Adrenal gland (tissue), 12 donors: ENCODE data around the gene GRHL3. TPM values are rescaled to one million over a fixed set of nuclear protein-coding genes. Genes with fewer than 3 reads are reported as not detected.

ENCODE experiments used
- DNase-seq, 7 donors: peaks; one replicate each; pipeline ENCODE4 v3.0.0-alpha.2; 2019 to 2020
- H3K27ac ChIP-seq, 5 donors: fragments of 200-600 bp; sonication (generic) in 4 of 5; 1 replicate in 3 of 5; 2 replicates in 2 of 5; pipeline versions ENCODE4 v1.5.1 to v1.8.0; 2016 to 2020; ENCODE audit warnings: mild to moderate bottlenecking in 1 of 5
- H3K27me3 ChIP-seq: fragments of 200-600 bp; 2 replicates; pipeline ENCODE4 v1.8.0; 2021
- H3K36me3 ChIP-seq, 2 donors: fragments of 200-600 bp; replicated peaks in 1 of 2; 1 replicate in 1 of 2; 2 replicates in 1 of 2; pipeline versions ENCODE4 v1.5.1 to v1.8.0; 2018 to 2022
- H3K4me1 ChIP-seq, 2 donors: fragments of 200-600 bp; replicated peaks in 1 of 2; 1 replicate in 1 of 2; 2 replicates in 1 of 2; pipeline versions ENCODE4 v1.5.1 to v1.8.0; 2018 to 2021
- H3K4me3 ChIP-seq, 4 donors: fragments of 200-600 bp; sonication (generic) in 3 of 4; one replicate each; pipeline ENCODE4 v1.5.1; 2016 to 2018
- H3K9me3 ChIP-seq, 3 donors: fragments of 200-600 bp; sonication (generic) in 1 of 3; replicated peaks in 1 of 3; 1 replicate in 2 of 3; 2 replicates in 1 of 3; pipeline versions ENCODE4 v1.5.1 to v1.8.0; 2016 to 2021
- POLR2A ChIP-seq, 2 donors: fragments of 450-650 bp; IDR thresholded peaks; one replicate each; pipeline ENCODE4 v1.6.1; 2017; ENCODE audit warnings: antibody characterized with exemption in 2 of 2, mild to moderate bottlenecking in 2 of 2, moderate library complexity in 1 of 2
- WGBS, 4 donors: extraction: QIAGEN DNeasy Blood & Tissue Kit in 2 of 4; methylation state at CpG; one replicate each; pipeline versions ENCODE4 v1.1.5 to v1.1.7; 2013 to 2017; 5-methylcytosine and 5-hydroxymethylcytosine counted together
- intact Hi-C, 2 donors: fragments of 100-400 bp; cut with DNase I; formaldehyde crosslinking; loops; one replicate each; pipeline versions ENCODE4 v1.14.1 to v1.15.0; 2022 to 2023
- polyA plus RNA-seq, 3 donors: library from polyadenylated mRNA; stranded (reverse); fragments of 200-250 nt in 2 of 3; fragments of 350-450 nt in 1 of 3; fragmentation: Illumina TruSeq in 1 of 3; extraction: RNeasy Lipid Tissue Mini Kit (QIAGEN cat#74804) in 1 of 3; gene quantifications; one replicate each; pipeline ENCODE4 v1.2.3, GENCODE V29; 2013 to 2014
- total RNA-seq, 9 donors: library from RNA; depleted of rRNA in 4 of 9; stranded (reverse); fragments of >200 nt in 4 of 9; fragments of 120-200 nt in 1 of 9; fragmentation: NEBNext Ultra II Directional in 1 of 9; extraction: Animal tissue kit (Norgen Biotek cat#: 25700) in 1 of 9; gene quantifications; one replicate each; pipeline versions ENCODE4 v1.1.0 to v1.2.4, GENCODE V29; 2013 to 2023
- TF ChIP-seq, protein P1 (sequence below), 6 experiments: fragments of 450-650 bp in 4 of 6; fragments of 200-600 bp in 2 of 6; sonication (generic) in 1 of 6; IDR thresholded peaks; 1 replicate in 5 of 6; 2 replicates in 1 of 6; pipeline versions ENCODE4 v1.5.1 to v1.8.0; 2016 to 2021; ENCODE audit warnings: antibody characterized with exemption in 6 of 6, mild to moderate bottlenecking in 2 of 6, moderate library complexity in 1 of 6
- donor health status: healthy with polysubstance abuse.
- donor health status: Bipolar disorder and iron deficiency.
- donor health status: DM: yes; HTN: yes; CAD: no.
- donor health status: DM: no; HTN: no; CAD: no.
- donor health status: DM: no; HTN: no; CAD: no.
- donor health status: DM: yes; HTN: yes; CAD: no.

The GRHL3 gene
- total and polyA plus RNA-seq, 12 donors: 0.10 to 0.20 (median 0.16) TPM; not detected in 8

DNA sequence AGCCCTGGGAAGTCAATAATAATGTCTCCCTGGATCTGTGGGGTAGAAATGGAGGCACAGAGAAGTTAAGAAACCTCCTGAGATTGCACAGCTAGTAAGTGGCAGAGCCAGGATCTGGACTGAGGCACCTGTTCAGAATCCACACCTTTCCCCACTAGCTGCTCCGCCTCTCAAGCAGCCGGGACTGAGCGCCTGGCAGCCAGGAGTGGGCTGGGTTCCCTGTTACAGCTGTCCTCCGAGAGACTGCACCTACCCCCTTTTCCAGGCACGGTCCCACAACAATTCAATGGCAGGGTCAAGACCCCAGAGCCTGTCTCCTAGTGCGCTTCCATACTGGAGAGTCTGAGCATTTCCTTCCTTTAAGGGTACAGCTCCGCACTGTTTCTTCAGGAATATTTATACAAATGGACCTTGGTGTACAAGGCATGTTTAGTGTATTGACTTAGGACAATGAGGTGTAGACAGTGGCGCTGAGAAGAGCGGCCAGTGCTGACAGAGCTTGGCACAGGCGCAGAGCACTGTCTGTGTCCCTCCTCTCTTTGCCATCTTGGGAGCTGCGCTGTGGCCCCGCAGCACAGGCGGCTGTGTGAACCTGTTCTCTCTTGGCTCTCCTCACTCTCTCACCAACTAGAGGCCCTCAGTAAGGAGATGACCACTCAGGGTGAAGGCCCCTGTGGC lies 24.4 kb downstream of the GRHL3 start:
- H3K9me3 ChIP-seq: no peaks in the 10 kb centered on the region
- no peak overlapping the region for H3K4me3 ChIP-seq
- H3K27ac ChIP-seq: no peak overlapping the region
- no peaks in the 10 kb centered on the region for H3K36me3 ChIP-seq
- intact Hi-C loops: no loop called here
- no peak for DNase-seq
- H3K4me1 ChIP-seq: no peaks in the 10 kb centered on the region
- TF ChIP-seq POLR2A (IDR thresholded peaks at IDR 0.05): no peak
- TF ChIP-seq, protein P1, sequence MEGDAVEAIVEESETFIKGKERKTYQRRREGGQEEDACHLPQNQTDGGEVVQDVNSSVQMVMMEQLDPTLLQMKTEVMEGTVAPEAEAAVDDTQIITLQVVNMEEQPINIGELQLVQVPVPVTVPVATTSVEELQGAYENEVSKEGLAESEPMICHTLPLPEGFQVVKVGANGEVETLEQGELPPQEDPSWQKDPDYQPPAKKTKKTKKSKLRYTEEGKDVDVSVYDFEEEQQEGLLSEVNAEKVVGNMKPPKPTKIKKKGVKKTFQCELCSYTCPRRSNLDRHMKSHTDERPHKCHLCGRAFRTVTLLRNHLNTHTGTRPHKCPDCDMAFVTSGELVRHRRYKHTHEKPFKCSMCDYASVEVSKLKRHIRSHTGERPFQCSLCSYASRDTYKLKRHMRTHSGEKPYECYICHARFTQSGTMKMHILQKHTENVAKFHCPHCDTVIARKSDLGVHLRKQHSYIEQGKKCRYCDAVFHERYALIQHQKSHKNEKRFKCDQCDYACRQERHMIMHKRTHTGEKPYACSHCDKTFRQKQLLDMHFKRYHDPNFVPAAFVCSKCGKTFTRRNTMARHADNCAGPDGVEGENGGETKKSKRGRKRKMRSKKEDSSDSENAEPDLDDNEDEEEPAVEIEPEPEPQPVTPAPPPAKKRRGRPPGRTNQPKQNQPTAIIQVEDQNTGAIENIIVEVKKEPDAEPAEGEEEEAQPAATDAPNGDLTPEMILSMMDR (IDR thresholded peaks at IDR 0.05): no peak
- H3K27me3 ChIP-seq: no peaks in the 10 kb centered on the region
- 89 to 97% (median 90%) methylated on average over 12 to 13 of the region's 13 CpGs for WGBS, 4 donors

DNA sequence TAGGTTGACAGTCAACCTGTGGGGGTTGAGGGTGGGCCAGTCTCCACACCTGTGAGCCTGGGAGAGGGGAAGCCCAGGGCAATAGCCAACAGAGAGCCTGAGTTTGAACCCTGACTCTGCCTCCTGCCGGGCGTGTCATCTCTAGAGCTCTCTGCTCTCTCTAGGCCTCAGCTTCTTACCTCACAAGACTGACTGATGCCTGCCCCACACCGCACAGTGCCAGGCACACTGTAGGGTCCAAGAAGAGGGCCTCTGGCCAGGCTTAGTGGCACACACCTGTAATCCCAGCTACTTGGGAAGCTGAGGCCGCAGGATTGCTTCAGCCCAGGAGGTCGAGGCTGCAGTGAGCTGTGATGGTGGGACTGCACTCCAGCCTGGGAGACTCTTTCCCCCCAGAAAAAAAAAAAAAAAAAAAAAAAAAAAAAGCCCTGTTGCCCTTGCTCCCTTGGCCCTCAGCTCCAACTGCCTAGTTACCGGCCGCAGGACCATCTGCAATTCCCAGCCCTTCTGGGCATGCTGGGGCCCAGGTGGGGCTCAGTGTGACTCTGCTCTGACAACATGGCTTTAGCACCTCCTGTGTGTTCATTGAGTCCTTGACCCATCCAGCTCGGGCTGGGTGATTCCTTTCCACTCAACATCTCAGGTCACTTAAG lies 25.1 kb downstream of the GRHL3 start:
- TF ChIP-seq, protein P1 (IDR thresholded peaks at IDR 0.05): no peak
- no peak for TF ChIP-seq POLR2A (IDR thresholded peaks at IDR 0.05)

DNA sequence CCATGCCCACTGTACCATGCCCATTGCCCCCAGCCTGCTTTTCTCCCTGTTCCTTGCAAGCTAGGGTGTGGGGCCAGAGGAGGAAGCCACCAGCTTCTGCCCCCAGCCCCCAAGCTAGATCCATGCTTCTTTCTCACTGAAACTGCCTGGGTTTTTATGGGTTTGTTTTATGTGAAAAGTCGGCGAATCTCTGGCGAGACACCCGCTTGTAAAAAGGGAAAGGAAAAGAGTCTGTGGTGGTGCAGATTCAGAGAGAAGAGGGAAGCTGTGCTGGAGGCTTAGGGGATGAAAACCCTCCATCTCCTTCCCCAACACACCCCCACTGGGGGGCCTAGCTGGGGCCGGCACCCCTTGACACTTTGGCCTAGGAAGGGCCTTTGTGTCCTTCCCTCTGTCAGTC lies 26.2 kb downstream of the GRHL3 start:
- intact Hi-C loops: no loop called here
- WGBS, 4 donors: 67 to 81% (median 74%) methylated on average over 5 of the region's 5 CpGs
- no peak for TF ChIP-seq POLR2A (IDR thresholded peaks at IDR 0.05)
- TF ChIP-seq, protein P1 (IDR thresholded peaks at IDR 0.05): no peak
- Histone ChIP-seq H3K4me1 (no peaks in the 10 kb centered on the region), H3K27me3 (no peaks in the 10 kb centered on the region), H3K4me3 (no peak overlapping the region), H3K27ac (no peak overlapping the region), H3K36me3 (no peaks in the 10 kb centered on the region), H3K9me3 (no peaks in the 10 kb centered on the region)
- DNase-seq: no peak

More for the DNA sequence above, 25.1 kb downstream of the GRHL3 start:
- Histone ChIP-seq H3K27ac (no peak overlapping the region), H3K27me3 (no peaks in the 10 kb centered on the region), H3K36me3 (no peaks in the 10 kb centered on the region), H3K4me3 (no peak overlapping the region), H3K4me1 (no peaks in the 10 kb centered on the region), H3K9me3 (no peaks in the 10 kb centered on the region)
- 78 to 87% (median 83%) methylated on average over 5 to 8 of the region's 8 CpGs for WGBS, 4 donors
- no peak for DNase-seq
- intact Hi-C loops: no loop called here

DNA sequence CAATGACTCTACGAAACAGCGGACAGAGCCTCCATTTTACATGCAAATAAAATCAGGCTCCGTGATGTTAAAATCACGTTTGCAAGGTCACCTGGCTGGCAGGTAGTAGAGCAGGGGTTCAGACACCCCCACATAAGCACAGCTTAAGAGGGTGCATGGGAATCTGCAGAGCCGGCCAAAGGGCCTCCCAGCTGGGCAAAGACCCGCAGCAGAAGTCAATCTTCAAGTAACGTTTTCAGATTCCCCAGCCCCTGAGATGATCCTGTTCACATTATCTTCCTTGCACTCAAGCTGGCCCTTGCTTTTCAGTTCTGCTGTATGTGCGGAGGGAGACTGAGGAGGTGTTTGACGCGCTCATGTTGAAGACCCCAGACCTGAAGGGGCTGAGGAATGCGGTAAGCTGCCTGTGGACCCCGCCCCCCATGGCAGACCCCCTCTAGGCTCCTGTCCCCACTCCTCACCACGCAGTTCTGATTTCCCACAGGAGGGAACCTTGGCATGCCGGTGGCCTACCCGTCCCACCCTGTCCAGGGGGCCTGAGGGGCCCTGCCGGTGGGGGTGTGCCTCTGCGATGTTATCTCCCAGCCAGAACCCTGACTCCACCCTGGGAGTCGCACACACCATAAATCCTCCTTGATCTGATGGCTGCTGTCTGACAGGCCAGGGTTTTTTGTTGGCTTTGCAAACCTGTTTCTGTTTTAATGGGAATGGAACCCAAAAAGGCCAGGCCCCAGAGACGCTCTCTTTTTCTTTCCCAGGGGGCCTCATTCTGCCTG lies 28.2 kb downstream of the GRHL3 start:
- intact Hi-C loops: no loop called here
- Histone ChIP-seq H3K27me3 (no peaks in the 10 kb centered on the region), H3K4me3 (no peak overlapping the region), H3K36me3 (no peaks in the 10 kb centered on the region), H3K4me1 (no peaks in the 10 kb centered on the region), H3K9me3 (no peaks in the 10 kb centered on the region), H3K27ac (no peak overlapping the region)
- DNase-seq: no peak
- no peak for TF ChIP-seq POLR2A (IDR thresholded peaks at IDR 0.05)
- TF ChIP-seq, protein P1 (IDR thresholded peaks at IDR 0.05): no peak
- 69 to 81% (median 79%) methylated on average over 12 to 19 of the region's 19 CpGs for WGBS, 4 donors
